NCI-H2227 treated with DMSO at 0.1 percent for 48 hours (cell line): ENCODE results near the gene ARL10.

Source experiments
- DNase-seq: peaks from one replicate; lab custom pipeline; 2025; lab: John Stamatoyannopoulos, UW

Gene ARL10

GRCh38 chr5:176412517-176413254 lies 47.4 kb downstream of the ARL10 start:
- DNase-seq = no peak

- DNase-seq = no peak
Observed at GRCh38 chr5:176413255-176413565, 47.9 kb downstream of the ARL10 start.

- DNase-seq = no peak
Observed at GRCh38 chr5:176413709-176414191, 48.5 kb downstream of the ARL10 start.

- DNase-seq = no peak
Observed at GRCh38 chr5:176414704-176415103, 49.4 kb downstream of the ARL10 start.

- DNase-seq = no peak
Observed at GRCh38 chr5:176415240-176415951, 50.1 kb downstream of the ARL10 start.

- peak; percentile 42 for DNase-seq
Observed at GRCh38 chr5:176415952-176416924, 51.0 kb downstream of the ARL10 start, which contains the start of gene CLTB. Gene CLTB, minus strand, starts transcription at chr5:176416539. Its CDS starts 176 bp downstream, at chr5:176416363.

- DNase-seq = no peak
Observed at GRCh38 chr5:176416965-176417364, 51.7 kb downstream of the ARL10 start.

- DNase-seq = no peak
Observed at GRCh38 chr5:176418251-176418650, 53.0 kb downstream of the ARL10 start.

GRCh38 chr5:176420086-176420485 lies 54.8 kb downstream of the ARL10 start:
- DNase-seq = no peak

- no peak for DNase-seq
Observed at GRCh38 chr5:176420972-176421544, 55.8 kb downstream of the ARL10 start.

GRCh38 chr5:176424181-176424580 lies 58.9 kb downstream of the ARL10 start:
- DNase-seq = no peak

GRCh38 chr5:176425138-176425537 lies 59.9 kb downstream of the ARL10 start:
- DNase-seq = no peak

- DNase-seq = no peak
Observed at GRCh38 chr5:176425791-176426190, 60.5 kb downstream of the ARL10 start.

- no peak for DNase-seq
Observed at GRCh38 chr5:176426876-176427275, 61.6 kb downstream of the ARL10 start.

- DNase-seq = no peak
Observed at GRCh38 chr5:176427971-176428370, 62.7 kb downstream of the ARL10 start.

- no peak for DNase-seq
Observed at GRCh38 chr5:176429972-176430371, 64.7 kb downstream of the ARL10 start.
